HG03442 (cell line): ENCODE results near the gene OPN1LW.
"Not testable (repeated sequence)": the region's sequence is repeated elsewhere in the genome, so short reads cannot be mapped to it uniquely, and the experiment has no call there.

ENCODE experiments used
- ATAC-seq: cut with Tn5 transposase; IDR thresholded peaks from one replicate; pipeline ENCODE4 v1.9.1; 2021; ENCODE audit warnings: mild to moderate bottlenecking, moderate library complexity; ENCODE audit not compliant: unreplicated experiment

OPN1LW gene

GRCh38 chrX:154144010-154144409, at the start of gene OPN1LW:
OPN1LW (plus strand) TSS chrX:154144243; CDS start chrX:154144284, 41 bp downstream.
- not testable (repeated sequence) for ATAC-seq

- ATAC-seq: no peak
These were observed 49.2 kb upstream of the OPN1LW start for GRCh38 chrX:154094833-154095232.

- ATAC-seq: no peak
These were observed 47.7 kb upstream of the OPN1LW start for GRCh38 chrX:154096140-154097002.

- ATAC-seq: peak; percentile 38
These were observed 46.9 kb upstream of the OPN1LW start for GRCh38 chrX:154097003-154097588.

- peak; percentile 85 for ATAC-seq
These were observed 46.2 kb upstream of the OPN1LW start, which contains the start of gene MECP2 for GRCh38 chrX:154097589-154098541. MECP2 (minus strand) TSS chrX:154097717.

GRCh38 chrX:154098551-154098950, 45.5 kb upstream of the OPN1LW start:
- no peak for ATAC-seq

GRCh38 chrX:154113729-154114128, 30.3 kb upstream of the OPN1LW start:
- ATAC-seq: no peak

GRCh38 chrX:154114652-154115051, 29.4 kb upstream of the OPN1LW start:
- ATAC-seq: no peak

- ATAC-seq: no peak
These were observed 29.0 kb upstream of the OPN1LW start for GRCh38 chrX:154115071-154115470.

- no peak for ATAC-seq
These were observed 28.3 kb upstream of the OPN1LW start for GRCh38 chrX:154115750-154116149.

- ATAC-seq: no peak
These were observed 27.4 kb upstream of the OPN1LW start for GRCh38 chrX:154116426-154117211.

GRCh38 chrX:154117566-154117965, 26.5 kb upstream of the OPN1LW start:
- no peak for ATAC-seq

- no peak for ATAC-seq
These were observed 23.5 kb upstream of the OPN1LW start for GRCh38 chrX:154120567-154120966.

GRCh38 chrX:154121207-154121606, 22.8 kb upstream of the OPN1LW start:
- ATAC-seq: no peak

GRCh38 chrX:154121961-154122360, 22.1 kb upstream of the OPN1LW start:
- ATAC-seq: no peak

- no peak for ATAC-seq
These were observed 20.5 kb upstream of the OPN1LW start for GRCh38 chrX:154123241-154124219.

GRCh38 chrX:154125391-154126040, 18.5 kb upstream of the OPN1LW start:
- no peak for ATAC-seq

GRCh38 chrX:154126101-154126500, 17.9 kb upstream of the OPN1LW start:
- ATAC-seq: no peak

GRCh38 chrX:154131955-154132354, 12.1 kb upstream of the OPN1LW start:
- no peak for ATAC-seq
